H1 (cell line): Measurements from ENCODE around the gene TNFRSF1A. TPM values are rescaled to one million over a fixed set of nuclear protein-coding genes. Genes with fewer than 3 reads are reported as not detected.

Experiments
- CTCF ChIA-PET: fragments of 300-600 bp; sonication (Branson Sonifier 250); formaldehyde crosslinking; loops from one replicate; lab custom pipeline; 2021; ENCODE audit not compliant: partially characterized antibody; lab: Charles Lee
- POLR2A ChIA-PET: fragments of 300-600 bp; sonication (Branson Sonifier 250); formaldehyde crosslinking; loops from one replicate; lab custom pipeline; 2021; ENCODE audit warnings: inconsistent platforms; ENCODE audit not compliant: partially characterized antibody; lab: Charles Lee
- DNase-seq, 2 experiments: peaks; one replicate each; pipeline versions ENCODE4 v3.0.0 to v3.0.0-alpha.2; 2010 to 2022; ENCODE audit warnings: low spot score in 2 of 2, low read depth in 1 of 2, mixed read lengths in 1 of 2
- FAIRE-seq: peaks from 2 replicates; lab custom pipeline; 2011; peaks lifted over from hg19 to GRCh38; lab: Jason Lieb, UNC
- H2AFZ ChIP-seq: 2 replicates; pipeline ENCODE4 v1.8.1; 2012; ENCODE audit warnings: low read length, inconsistent platforms
- H2AK5ac ChIP-seq: 2 replicates; pipeline ENCODE4 v1.6.1; 2013; ENCODE audit warnings: low read depth, low read length
- H2BK120ac ChIP-seq: replicated peaks from 2 replicates; pipeline ENCODE3; 2013; ENCODE audit warnings: low read depth, low read length, inconsistent platforms
- H2BK12ac ChIP-seq: 2 replicates; pipeline ENCODE4 v1.6.1; 2013; ENCODE audit warnings: low read depth, low read length
- H2BK15ac ChIP-seq: 2 replicates; pipeline ENCODE4 v1.6.1; 2013; ENCODE audit warnings: low read length
- H2BK20ac ChIP-seq: 2 replicates; pipeline ENCODE4 v1.6.1; 2013; ENCODE audit warnings: low read length
- H2BK5ac ChIP-seq: 2 replicates; pipeline ENCODE4 v1.6.1; 2013; ENCODE audit warnings: low read depth, low read length
- H3K14ac ChIP-seq: 2 replicates; pipeline ENCODE4 v1.6.1; 2013; ENCODE audit warnings: inconsistent platforms; ENCODE audit not compliant: insufficient read length
- H3K18ac ChIP-seq: 2 replicates; pipeline ENCODE4 v1.6.1; 2013; ENCODE audit warnings: low read length; ENCODE audit errors: extremely low read depth
- H3K23ac ChIP-seq: 2 replicates; pipeline ENCODE4 v1.6.1; 2013; ENCODE audit warnings: inconsistent platforms; ENCODE audit not compliant: insufficient read length
- H3K23me2 ChIP-seq: 2 replicates; pipeline ENCODE4 v1.6.1; 2013; ENCODE audit warnings: low read depth, low read length
- H3K27ac ChIP-seq: 2 replicates; pipeline ENCODE4 v1.6.1; 2011; ENCODE audit warnings: low read depth, low read length, inconsistent platforms
- H3K27me3 ChIP-seq, 4 experiments: replicated peaks in 1 of 4; 1 replicate in 1 of 4; 2 replicates in 3 of 4; pipeline versions ENCODE4 v1.6.1 to v1.8.1; 2011 to 2013; ENCODE audit warnings: low read length in 3 of 4, mild to moderate bottlenecking in 3 of 4, inconsistent platforms in 2 of 4, mixed read lengths in 2 of 4, moderate library complexity in 1 of 4; ENCODE audit not compliant: control insufficient read depth in 3 of 4, insufficient read depth in 3 of 4; ENCODE audit errors: extremely low read depth in 1 of 4
- H3K36me3 ChIP-seq, 4 experiments: 2 replicates each; pipeline versions ENCODE4 v1.6.1 to v1.8.1; 2011 to 2013; ENCODE audit warnings: mild to moderate bottlenecking in 4 of 4, low read length in 3 of 4, moderate library complexity in 2 of 4, control low read depth in 1 of 4, inconsistent platforms in 1 of 4; ENCODE audit not compliant: insufficient read depth in 4 of 4, control insufficient read depth in 2 of 4
- H3K4ac ChIP-seq: replicated peaks from 2 replicates; pipeline ENCODE3; 2013; ENCODE audit warnings: low read length, low read depth, mixed read lengths, inconsistent platforms; ENCODE audit not compliant: insufficient read length
- H3K4me1 ChIP-seq, 4 experiments: replicated peaks in 1 of 4; 1 replicate in 1 of 4; 2 replicates in 3 of 4; pipeline versions ENCODE4 v1.6.1 to v1.8.1; 2011 to 2013; ENCODE audit warnings: low read length in 3 of 4, inconsistent platforms in 2 of 4, mixed read lengths in 1 of 4; ENCODE audit not compliant: insufficient read depth in 4 of 4, control insufficient read depth in 3 of 4
- H3K4me2 ChIP-seq, 2 experiments: 2 replicates each; pipeline versions ENCODE4 v1.6.1 to v1.8.1; 2011 to 2013; ENCODE audit warnings: low read depth in 2 of 2, low read length in 2 of 2, control low read depth in 1 of 2, inconsistent platforms in 1 of 2, mild to moderate bottlenecking in 1 of 2; ENCODE audit not compliant: insufficient read depth in 1 of 2
- H3K4me3 ChIP-seq, 4 experiments: fragments of 200-600, 300-600 bp in 1 of 4; sonication (generic), shearing (Covaris generic), sonication (Bioruptor Twin) in 1 of 4; 2 replicates each; pipeline versions ENCODE4 v1.5.1 to v1.8.1; 2011 to 2016; ENCODE audit warnings: low read length in 4 of 4, low read depth in 3 of 4, control low read depth in 2 of 4, inconsistent platforms in 2 of 4, mild to moderate bottlenecking in 2 of 4, mixed read lengths in 1 of 4, moderate library complexity in 1 of 4; ENCODE audit not compliant: insufficient read depth in 2 of 4; ENCODE audit errors: extremely low read depth in 1 of 4
- H3K56ac ChIP-seq: replicated peaks from 2 replicates; pipeline ENCODE3; 2013; ENCODE audit warnings: low read depth, mild to moderate bottlenecking, mixed read lengths, low read length, inconsistent platforms; ENCODE audit not compliant: insufficient read length
- H3K79me1 ChIP-seq: 2 replicates; pipeline ENCODE4 v1.6.1; 2013; ENCODE audit warnings: low read depth, low read length, control low read depth
- H3K79me2 ChIP-seq, 2 experiments: 2 replicates each; pipeline versions ENCODE4 v1.6.1 to v1.8.1; 2012 to 2013; ENCODE audit warnings: low read length in 2 of 2, mild to moderate bottlenecking in 2 of 2, inconsistent platforms in 1 of 2; ENCODE audit not compliant: insufficient read depth in 2 of 2, control insufficient read depth in 1 of 2
- H3K9ac ChIP-seq, 4 experiments: replicated peaks in 1 of 4; 1 replicate in 1 of 4; 2 replicates in 3 of 4; pipeline versions ENCODE4 v1.6.1 to v1.8.1; 2011 to 2013; ENCODE audit warnings: low read depth in 3 of 4, low read length in 3 of 4, control low read depth in 2 of 4, mild to moderate bottlenecking in 2 of 4, moderate library complexity in 2 of 4, inconsistent platforms in 1 of 4; ENCODE audit errors: extremely low read depth in 1 of 4
- H3K9me3 ChIP-seq, 2 experiments: 2 replicates each; pipeline versions ENCODE4 v1.6.1 to v1.8.1; 2012 to 2013; ENCODE audit warnings: mild to moderate bottlenecking in 2 of 2, moderate library complexity in 2 of 2, control low read depth in 1 of 2, inconsistent platforms in 1 of 2, low read depth in 1 of 2, low read length in 1 of 2, mixed read lengths in 1 of 2; ENCODE audit not compliant: insufficient read depth in 2 of 2
- H4K20me1 ChIP-seq, 2 experiments: replicated peaks in 1 of 2; 2 replicates each; pipeline versions ENCODE3 to v1.8.1; 2011 to 2013; ENCODE audit warnings: inconsistent platforms in 2 of 2, low read length in 2 of 2, mild to moderate bottlenecking in 1 of 2; ENCODE audit not compliant: insufficient read depth in 2 of 2, control insufficient read depth in 1 of 2
- H4K5ac ChIP-seq: 2 replicates; pipeline ENCODE4 v1.6.1; 2013; ENCODE audit warnings: low read length, low read depth, mixed read lengths, inconsistent platforms; ENCODE audit not compliant: insufficient read length
- H4K8ac ChIP-seq: 2 replicates; pipeline ENCODE4 v1.8.0; 2013; ENCODE audit warnings: mild to moderate bottlenecking, moderate library complexity, low read length, inconsistent platforms; ENCODE audit not compliant: insufficient read depth; ENCODE audit errors: extremely low read depth
- H4K91ac ChIP-seq: replicated peaks from 2 replicates; pipeline ENCODE3; 2013; ENCODE audit warnings: low read length, mixed read lengths, inconsistent platforms; ENCODE audit not compliant: insufficient read length
- KDM1A ChIP-seq: fragments of 200-600, 300-600 bp; sonication (generic); IDR thresholded peaks from 2 replicates; pipeline ENCODE4 v1.7.1; 2016; ENCODE audit warnings: mild to moderate bottlenecking, low read length, borderline replicate concordance
- NANOG ChIP-seq: IDR thresholded peaks from 2 replicates; pipeline ENCODE4 v1.6.1; 2011; ENCODE audit warnings: low read length, low read depth, mild to moderate bottlenecking, inconsistent platforms; ENCODE audit not compliant: insufficient read depth, poor library complexity, severe bottlenecking
- POLR2A ChIP-seq, 2 experiments: IDR thresholded peaks; 1 replicate in 1 of 2; 2 replicates in 1 of 2; pipeline ENCODE4 v1.6.1; 2011; ENCODE audit warnings: low read depth in 2 of 2, low read length in 2 of 2, mild to moderate bottlenecking in 2 of 2; ENCODE audit errors: control extremely low read depth in 1 of 2
- RNF2 ChIP-seq: fragments of 200-900, 300-1000 bp; sonication (generic); IDR thresholded peaks from 2 replicates; pipeline ENCODE4 v1.7.1; 2016; ENCODE audit warnings: borderline replicate concordance, low read depth, mild to moderate bottlenecking, antibody characterized with exemption, low read length; ENCODE audit not compliant: poor library complexity, severe bottlenecking; ENCODE audit errors: missing control alignments
- SRF ChIP-seq: IDR thresholded peaks from 2 replicates; pipeline ENCODE4 v1.6.1; 2011; ENCODE audit warnings: mild to moderate bottlenecking, low read depth, low read length, moderate library complexity
- WGBS, 2 experiments: shearing (Covaris generic) in 1 of 2; methylation state at CpG; one replicate each; pipeline versions ENCODE4 v1.1.6 to v1.1.7; 2013 to 2015; ENCODE audit warnings: low lambda C conversion rate in 2 of 2, mixed read lengths in 2 of 2, inconsistent platforms in 1 of 2, low coverage in 1 of 2, missing lambda C conversion rate in 1 of 2; ENCODE audit not compliant: insufficient replicate concordance in 2 of 2, insufficient coverage in 1 of 2, insufficient read length in 1 of 2; ENCODE audit errors: extremely low coverage in 1 of 2, missing lambda C conversion rate in 1 of 2; 5-methylcytosine and 5-hydroxymethylcytosine counted together
- polyA plus RNA-seq, 7 experiments: library from polyadenylated mRNA; depleted of rRNA in 3 of 7; stranded (reverse) in 5 of 7; unstranded in 2 of 7; fragments of >200 nt in 5 of 7; fragments of 200-250 nt in 2 of 7; gene quantifications; 1 replicate in 5 of 7; 2 replicates in 1 of 7; 4 replicates in 1 of 7; pipeline versions ENCODE4 v1.2.1 to v1.2.3, GENCODE V29; 2011 to 2013; ENCODE audit warnings: missing spikeins in 2 of 7, mixed read lengths in 2 of 7
- total RNA-seq: library from RNA; stranded (reverse); fragmentation: NEBNext Ultra II Directional; extraction: Animal tissue kit (Norgen Biotek cat#: 25700); gene quantifications from 2 replicates; pipeline ENCODE4 v1.2.1, GENCODE V29; 2021

The TNFRSF1A gene
- total and polyA plus RNA-seq, 2 of the 8 experiments (the other 6 are each of a cell fraction or from before 2014, with no cell fraction given), result 28.7 to 42.1 TPM

GRCh38 chr12:6362403-6362802 is 20.5 kb upstream of the TNFRSF1A start:
- Histone ChIP-seq H3K27me3 (no peaks in the 10 kb centered on the region), H2BK120ac (no peak overlapping the region), H4K8ac (no peak overlapping the region), H2BK5ac (0 out of 2 replicates have a peak overlapping the region, but pooled peaks have one; percentile 7), H3K18ac (no peak overlapping the region; the same call in 1 of the 2 replicates), H3K23ac (no peak overlapping the region), H3K79me2 (peaks cover 0 to 35% of the 10 kb centered on the region in 2 experiments; a peak in 2 of 4 replicates), H3K56ac (no peak overlapping the region), H2AFZ (no peak overlapping the region), H3K4me3 (no peak overlapping the region), H3K4ac (no peak overlapping the region), H2BK20ac (no peak overlapping the region), H3K14ac (no peak overlapping the region), H2BK15ac (no peak overlapping the region), H3K23me2 (peaks cover 2% of the 10 kb centered on the region; the same call in 1 of the 2 replicates), H4K20me1 (peaks cover 4 to 7% of the 10 kb centered on the region in 2 experiments), H3K9ac (no peak overlapping the region), H3K79me1 (peaks cover 2% of the 10 kb centered on the region; the same call in 1 of the 2 replicates), H3K4me2 (no peak overlapping the region), H3K27ac (no peak overlapping the region), H2BK12ac (no peak overlapping the region), H4K5ac (no peak overlapping the region), H4K91ac (no peak overlapping the region), H2AK5ac (no peak overlapping the region), H3K9me3 (no peaks in the 10 kb centered on the region), H3K36me3 (peaks cover 0 to 32% (median 14%) of the 10 kb centered on the region in 4 experiments; a peak in 6 of 8 replicates), H3K4me1 (peaks cover 0 to 3% (median 1%) of the 10 kb centered on the region in 4 experiments; a peak in 3 of 7 replicates)
- FAIRE-seq (no peak), DNase-seq (no peak)
- POLR2A ChIA-PET, result interaction anchor here (1.2 to 17.2 kb wide), 10 partner anchors 10 to 173 kb away, joined by 3 to 214 read pairs (median 10); partner anchors contain the start of genes GAPDH, SCNN1A, TNFRSF1A and VAMP1
- CTCF ChIA-PET, result interaction anchor here (0.7 to 2.2 kb wide), 9 partner anchors 9 to 465 kb away, joined by 3 to 11 read pairs (median 5); no protein-coding TSS in a partner anchor
- 83% methylated on average over 3 of the region's 3 CpGs; no CpG with 5 or more reads in 1 of the 2 experiments for WGBS, 2 experiments
- TF ChIP-seq SRF (no peak), POLR2A (IDR thresholded peaks at IDR 0.05; ENCODE audit: control extremely low read depth in 1 of 2, low read depth in 2 of 2, low read length in 2 of 2) (no peak), KDM1A (0 out of 2 replicates have a peak, but pooled peaks have one; percentile 21), NANOG (no peak), RNF2 (no peak)
